Stimulated activated CD8-positive, alpha-beta memory T cell treated with anti-CD3 and anti-CD28 coated beads, Interleukin-15, amount 100 ng/mL, for 4 hours (primary cell): ENCODE results near the gene NECTIN4.
A peak's percentile ranks its signal among the peaks of the same experiment; 100 is the strongest.
"Not testable (repeated sequence)": the region's sequence is repeated elsewhere in the genome, so short reads cannot be mapped to it uniquely, and the experiment has no call there.

Experiments
- DNase-seq, 2 donors: peaks; one replicate each; pipeline ENCODE4 v3.0.0-alpha.2; 2020; ENCODE audit warnings: low read depth in 2 of 2

NECTIN4 gene

DNA sequence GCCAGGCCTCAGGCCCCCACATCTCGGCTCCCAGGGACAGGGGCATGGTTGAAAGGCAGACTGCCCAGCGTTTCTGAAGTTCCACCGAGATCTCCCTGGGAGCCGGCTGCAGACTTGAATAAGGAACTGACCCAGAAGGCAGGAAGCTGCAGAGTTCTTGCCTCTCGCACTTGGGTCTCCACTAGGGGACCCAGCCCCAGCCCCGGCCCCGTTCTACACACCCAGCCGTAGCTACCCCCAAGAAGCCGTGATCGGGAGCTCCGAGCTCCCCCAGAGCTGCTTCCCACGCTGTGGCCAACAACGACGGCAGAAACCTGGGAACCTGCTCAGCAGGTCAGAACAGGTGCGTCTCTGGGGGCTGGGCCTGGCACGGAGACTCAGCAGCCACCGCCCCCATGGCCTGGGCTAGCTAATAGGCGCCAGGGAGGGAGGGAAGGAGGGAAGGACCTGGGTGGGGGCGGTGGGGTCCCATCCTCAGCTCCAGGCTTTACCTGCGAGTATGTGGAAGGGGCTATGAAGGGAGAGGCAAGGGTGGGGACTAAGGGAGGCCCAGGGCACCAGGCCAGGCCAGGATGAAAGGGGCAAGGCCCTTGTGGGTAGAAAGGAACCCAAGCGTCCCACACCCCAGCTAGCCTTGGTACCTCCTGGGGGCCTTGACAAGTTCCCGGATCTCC lies at the start of gene NECTIN4:
TSS of gene NECTIN4 (minus strand) at position 308 of the 674 bp plus-strand sequence. CDS start at position 46, 262 bp downstream.
- no peak for DNase-seq

DNA sequence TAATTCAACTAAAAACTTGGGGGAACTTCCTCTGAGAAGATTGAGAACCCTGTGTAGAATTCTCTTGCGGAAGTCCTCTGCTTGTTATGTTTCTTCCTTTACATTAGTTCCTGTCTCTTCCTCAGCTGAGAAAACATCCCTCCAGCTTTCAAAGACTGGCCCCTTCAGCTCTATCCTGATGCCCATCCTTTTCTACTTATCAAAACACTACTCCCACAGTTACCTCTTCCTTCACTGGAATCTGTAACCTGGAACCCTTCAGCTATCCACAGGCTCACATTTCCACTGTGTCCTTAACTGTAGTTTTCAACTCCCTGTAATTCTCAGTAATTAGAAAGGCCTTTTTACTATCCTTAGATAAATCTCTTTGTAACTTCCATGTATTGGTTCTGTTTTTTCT lies 49.1 kb upstream of the NECTIN4 start:
- no peak for DNase-seq

DNA sequence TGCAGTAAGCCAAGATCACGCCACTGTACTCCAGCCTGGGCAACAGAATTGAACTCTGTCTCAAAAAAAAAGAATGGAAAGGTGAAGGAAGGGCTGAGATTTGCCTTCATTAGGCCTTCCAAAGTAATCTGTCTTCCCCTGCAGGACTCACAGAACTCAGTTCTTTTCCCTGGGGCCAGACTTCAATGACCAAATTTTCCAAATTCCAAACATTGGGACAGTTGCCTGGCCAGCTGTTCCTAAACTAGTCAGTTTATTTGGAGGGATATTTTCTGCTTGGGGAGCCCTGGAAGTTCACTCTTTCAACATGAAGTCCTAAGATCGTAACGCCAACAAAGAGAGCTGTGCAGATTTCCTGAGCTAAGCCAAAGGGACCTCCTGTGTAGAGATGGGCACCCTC lies 48.5 kb upstream of the NECTIN4 start:
- DNase-seq = no peak

DNA sequence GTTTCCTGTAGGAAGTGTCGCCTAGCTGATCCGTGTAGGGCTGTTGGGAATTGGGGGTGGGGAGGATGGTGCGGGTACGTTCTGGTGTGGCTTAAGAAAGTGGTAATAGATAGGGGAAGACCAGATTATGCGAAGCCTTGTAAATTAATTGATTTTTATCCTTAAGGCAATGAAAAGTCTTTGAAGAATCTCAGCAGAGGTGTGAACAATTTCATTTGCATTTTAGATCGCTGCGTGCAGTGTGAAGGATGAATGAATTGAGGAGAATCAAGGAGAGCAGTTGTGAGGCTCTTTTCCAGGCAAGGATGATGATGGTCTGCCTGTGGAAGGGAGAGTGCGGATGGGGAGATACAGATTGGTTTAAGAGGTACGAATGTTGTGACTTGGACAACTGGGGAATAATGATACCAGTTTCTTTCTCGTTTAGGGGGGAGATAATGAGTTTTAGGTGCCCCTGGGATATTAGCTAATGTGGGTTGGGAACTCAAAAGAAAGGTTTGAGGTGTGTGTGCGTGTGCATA lies 43.9 kb upstream of the NECTIN4 start:
- DNase-seq = no peak

DNA sequence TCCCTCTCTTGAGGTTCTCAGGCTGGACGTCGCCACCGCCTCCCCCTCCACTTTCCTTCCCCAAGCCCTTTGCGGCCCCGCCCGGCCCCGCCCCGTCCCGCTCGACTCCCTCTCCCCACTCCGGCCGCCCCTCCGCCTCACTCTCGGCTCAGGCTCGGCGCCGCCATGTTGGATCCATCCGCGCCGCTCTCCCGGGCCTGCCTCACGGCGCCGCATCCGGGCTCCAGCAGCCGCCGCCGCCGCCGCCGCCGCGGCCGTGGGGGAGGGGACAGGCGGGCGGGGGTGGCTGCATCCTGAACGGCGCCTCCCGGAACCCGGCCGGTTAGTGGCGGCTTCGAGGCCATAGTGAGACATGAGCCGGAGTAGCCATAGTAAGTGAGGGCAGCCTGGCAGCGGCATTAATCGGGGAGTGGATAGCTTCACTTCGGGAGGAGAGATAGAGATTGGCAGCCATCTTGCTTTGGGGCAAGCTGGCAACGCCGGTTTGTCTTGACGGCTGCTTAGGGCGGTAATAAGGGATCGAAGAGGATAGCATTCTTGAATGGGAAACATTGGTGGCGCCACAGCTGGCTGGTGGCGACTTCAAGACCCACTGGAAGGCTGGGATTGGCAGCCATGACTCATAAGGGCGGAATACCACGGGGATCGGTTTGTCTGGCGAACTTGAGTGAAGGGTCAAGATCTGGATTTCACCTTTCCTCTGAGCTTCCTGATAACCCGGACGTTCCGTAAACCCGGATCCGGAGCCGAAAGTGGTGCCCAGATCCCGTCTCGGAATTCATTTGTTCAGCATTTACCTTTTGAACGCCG lies 43.3 kb upstream of the NECTIN4 start, which contains the start of gene DEDD:
TSS of gene DEDD (minus strand) at position 258 of the 810 bp plus-strand sequence. CDS start 8,205 bp downstream, outside the sequence.
- peak; percentile 81 to 88 for DNase-seq

DNA sequence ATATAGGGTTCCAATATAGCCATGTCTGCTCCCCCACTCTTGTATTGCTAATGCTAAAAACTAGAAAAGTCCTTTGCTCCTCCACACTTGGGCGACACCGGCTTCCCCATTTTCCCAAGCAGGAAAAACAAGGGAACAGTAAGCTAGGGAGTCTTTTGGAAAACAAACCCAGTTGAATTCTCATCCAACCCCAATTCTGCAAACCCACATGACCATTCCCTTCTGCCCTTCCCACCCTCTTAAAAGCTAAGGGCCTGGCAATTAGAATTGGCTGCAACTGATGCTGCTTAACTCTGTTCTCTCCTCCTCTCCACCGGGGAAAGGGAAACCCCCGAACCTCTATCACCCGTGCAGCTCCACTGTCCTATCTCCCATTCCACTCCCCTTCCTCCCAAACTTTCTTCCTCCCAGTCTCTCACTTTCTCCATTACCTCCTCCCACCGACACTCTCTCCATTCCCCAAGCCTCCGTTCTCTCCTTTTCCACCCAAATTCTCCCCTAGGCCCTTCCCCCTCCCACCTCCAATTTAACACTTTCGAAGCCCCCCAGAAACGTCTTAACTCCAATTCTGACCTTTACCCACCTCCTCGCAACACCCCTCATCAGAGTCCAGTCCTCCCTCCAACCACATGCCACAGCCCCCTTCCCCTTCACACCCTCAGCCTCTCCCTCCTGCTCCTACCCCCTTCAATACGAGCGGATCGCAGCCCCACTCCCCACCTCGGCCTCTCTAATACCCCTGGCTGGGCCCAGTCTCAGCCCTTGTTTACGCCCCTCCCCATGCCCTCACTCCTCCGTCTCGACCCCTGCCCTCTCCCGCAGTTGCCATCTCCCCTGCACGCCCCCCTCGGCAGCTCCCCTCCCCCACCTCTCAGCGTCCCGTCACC lies 42.4 kb upstream of the NECTIN4 start:
- no peak for DNase-seq

DNA sequence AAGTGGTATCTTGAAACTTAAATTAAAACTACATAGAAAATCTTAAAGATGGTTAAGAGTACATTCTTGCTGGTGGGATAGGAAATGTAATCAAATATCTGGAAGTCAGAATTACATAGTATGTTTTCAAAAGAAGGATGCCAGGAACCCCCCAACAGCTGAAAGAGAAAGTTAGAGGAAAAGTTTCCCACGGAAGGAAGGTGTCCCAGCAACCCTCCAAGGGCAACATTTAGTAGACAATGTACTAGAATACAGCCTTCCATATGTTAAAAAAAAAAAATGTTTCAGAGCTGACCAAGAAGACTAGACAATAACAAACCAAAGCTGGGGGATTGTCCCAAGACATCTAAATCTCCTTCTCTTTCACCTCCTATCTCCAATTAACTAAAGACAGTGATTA lies 40.9 kb upstream of the NECTIN4 start:
- no peak for DNase-seq

DNA sequence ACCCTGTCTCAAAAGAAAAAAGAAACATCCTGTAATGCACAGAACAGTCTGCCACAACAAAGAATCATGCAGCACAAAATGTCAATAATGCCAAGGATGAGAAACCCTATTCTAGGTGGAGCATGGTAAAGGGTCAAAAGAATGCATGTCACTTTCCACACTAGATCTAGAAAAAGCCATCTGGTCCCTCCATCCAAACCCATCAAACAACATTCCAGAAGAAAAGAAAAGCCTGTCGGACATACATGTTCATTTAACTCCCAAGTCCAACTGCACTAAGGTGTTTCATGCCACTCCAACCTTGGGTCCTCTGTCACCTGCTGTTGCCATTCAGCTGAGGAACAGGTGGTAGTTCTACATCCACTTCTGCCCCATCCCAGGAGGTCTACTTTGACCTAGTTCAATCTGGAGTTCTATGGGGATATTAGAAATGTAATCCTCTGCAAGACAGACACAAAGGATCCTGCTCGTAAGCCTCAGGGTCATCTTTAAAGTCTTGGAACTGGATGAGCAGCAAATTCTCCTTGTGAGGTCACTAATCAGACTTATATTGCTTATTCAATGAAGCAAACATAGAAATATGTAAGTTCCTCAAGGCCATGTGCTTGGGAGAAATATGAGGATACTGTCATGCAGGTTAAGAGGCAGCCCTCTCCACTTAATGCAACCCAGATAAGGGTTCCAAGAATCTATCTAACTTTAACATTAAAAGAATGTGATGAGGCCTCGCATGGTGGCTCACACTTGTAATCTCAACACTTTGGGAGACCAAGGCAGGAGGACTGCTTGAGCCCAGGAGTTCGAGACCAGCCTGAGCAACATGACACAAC lies 39.4 kb upstream of the NECTIN4 start:
- DNase-seq = no peak

DNA sequence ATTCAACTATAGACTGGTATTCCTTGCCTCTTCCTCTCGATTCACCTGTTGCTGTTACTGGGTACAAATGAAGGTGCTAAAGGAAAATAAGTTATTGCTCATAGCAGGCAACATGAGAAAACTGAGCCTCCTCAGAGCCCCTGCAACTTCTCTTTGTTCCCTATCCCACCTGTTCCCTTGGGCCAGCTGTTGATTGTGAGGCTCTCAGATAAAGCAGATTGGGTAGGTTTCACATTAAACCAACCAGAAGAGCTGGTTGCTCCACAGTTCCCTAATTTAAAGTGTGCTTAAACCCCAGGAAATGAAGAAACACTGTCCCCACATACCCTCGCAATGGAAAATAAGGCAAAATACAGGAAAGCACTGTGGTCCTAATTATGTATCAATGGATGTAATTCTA lies 38.3 kb upstream of the NECTIN4 start:
- no peak for DNase-seq

DNA sequence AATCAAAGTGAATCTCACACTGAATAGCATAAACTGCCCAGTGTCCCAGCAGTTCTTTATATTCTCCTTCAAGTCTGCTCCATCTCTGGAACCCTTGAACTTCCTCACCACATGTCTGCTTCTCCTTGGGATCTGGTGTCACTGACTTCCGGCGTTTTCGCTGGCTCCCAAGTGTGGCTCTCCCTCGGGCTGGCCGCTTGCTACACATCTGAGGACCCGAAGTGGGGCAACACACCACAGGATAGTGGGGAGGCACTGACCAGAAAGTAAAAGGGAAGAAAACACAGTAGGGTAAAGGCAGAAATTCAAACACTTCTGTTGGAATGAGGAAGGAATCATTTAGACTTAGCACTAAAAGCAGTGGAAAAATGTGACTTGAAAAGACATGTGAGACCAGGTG lies 33.6 kb upstream of the NECTIN4 start:
- DNase-seq = no peak

DNA sequence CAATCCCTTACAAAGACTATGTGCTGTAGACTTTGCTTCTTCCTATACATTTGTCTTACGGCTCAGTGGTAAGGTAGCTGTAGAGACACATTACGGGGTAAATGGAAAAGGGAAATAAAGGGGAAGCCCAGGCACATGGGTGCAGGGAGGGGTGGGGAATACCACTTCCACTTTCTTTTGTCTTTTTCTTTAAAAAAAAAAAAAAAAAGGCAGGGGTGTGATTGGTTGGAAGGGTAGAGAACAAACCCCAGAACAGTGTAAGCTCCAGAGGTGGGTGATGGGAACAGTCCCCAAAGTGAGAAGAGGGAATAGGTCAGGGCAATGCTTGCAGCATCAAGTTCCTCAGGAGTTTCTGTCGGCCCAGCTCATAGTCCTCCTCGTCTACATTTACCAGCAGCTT lies 32.5 kb upstream of the NECTIN4 start:
- DNase-seq = no peak

DNA sequence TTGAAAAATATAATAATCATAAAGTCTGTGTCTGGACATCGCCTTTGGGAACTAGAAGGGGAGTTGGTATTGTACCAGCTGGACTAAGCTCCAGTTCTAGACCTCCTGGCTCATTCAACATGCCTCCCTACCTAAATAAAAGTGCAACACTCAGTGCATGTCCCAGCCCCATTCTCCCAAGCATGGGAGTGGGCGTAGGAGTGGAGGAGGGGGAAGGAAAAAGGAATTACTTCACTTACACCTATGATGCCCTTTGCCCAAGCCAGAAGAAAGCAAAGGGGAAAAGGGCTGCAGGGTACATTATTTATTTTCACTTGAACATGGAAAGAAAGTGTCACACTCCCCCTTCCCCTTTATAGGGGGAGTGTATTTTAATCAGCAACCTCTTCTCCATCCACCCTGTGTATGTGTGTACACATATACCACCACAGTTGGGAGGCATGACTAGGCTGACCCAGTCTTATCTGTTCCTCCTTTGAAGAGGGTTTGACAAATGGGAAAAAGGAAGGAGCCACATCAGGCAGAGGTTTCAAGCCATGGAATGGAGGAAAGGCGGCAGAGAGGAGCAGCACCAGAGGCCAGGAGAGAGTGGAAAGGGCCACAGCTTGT lies 31.8 kb upstream of the NECTIN4 start:
- no peak for DNase-seq

DNA sequence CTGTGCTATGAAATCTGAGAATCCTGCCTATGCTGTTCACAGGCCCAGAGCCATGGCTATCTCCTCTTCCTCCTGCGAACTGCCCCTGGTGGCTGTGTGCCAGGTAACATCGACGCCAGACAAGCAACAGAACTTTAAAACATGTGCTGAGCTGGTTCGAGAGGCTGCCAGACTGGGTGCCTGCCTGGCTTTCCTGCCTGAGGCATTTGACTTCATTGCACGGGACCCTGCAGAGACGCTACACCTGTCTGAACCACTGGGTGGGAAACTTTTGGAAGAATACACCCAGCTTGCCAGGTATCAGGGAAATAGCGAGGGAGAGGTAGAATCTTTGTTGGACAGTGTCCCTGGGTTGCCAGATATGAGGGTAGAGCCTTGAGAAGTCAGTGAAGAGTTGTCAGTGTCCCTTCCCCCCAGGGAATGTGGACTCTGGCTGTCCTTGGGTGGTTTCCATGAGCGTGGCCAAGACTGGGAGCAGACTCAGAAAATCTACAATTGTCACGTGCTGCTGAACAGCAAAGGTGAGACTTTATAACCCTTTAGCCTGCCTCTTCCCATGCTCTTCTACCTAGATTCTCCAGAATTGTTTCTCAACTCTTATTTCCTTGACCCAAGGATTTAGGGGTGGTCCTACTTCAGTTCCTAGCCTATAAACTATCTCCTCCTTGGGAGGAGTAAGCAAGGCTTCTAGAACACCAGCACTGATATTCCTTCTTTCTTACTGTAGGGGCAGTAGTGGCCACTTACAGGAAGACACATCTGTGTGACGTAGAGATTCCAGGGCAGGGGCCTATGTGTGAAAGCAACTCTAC lies 29.9 kb upstream of the NECTIN4 start:
- DNase-seq = peak; percentile 27 to 51

DNA sequence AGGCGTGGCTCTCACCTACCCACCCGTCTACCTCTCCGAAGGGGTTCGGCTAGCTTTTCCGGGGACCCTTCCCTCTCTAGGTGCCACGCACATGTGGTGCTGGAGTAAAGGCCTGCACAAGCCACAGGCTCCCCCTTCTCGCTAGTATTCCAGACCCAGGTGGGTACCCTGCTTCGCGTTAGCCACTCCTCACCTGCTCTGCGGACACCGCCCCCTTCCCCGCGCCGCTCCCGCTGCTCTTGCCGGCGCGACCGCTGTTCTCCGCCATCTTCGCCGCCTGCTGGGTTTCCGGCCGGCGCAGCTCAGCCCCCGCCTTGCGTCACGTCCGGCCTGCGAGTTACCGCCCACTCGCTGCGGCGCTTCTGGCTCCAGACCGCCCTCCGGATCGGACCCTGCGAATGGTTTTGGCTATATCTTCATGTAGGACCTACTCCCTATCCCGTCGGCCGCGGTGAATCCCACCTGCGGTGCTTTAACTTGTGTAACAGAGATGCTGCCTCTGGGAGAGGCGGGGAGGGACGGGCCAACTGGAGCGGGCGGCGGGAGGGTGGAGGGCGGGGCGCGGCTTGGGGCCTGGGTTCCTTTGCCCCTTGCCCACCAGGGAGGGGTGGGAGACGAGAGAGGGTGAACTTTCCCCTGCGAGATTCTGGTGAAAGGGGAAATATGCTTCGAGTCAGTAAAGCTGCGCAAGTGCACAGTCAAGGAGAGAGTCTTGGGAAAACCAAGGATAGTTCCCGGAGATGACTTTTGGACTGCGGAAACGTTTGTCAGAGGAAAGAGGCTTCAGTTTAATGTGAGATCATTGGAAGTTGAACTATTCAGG lies 28.6 kb upstream of the NECTIN4 start, which contains the start of the genes NIT1 and PFDN2:
TSS of gene NIT1 (plus strand) at position 347 of the 823 bp plus-strand sequence. CDS start at position 419, 72 bp downstream.
TSS of gene PFDN2 (minus strand) at position 279 of the 823 bp plus-strand sequence. CDS start at position 268, 11 bp downstream.
- DNase-seq = peak; percentile 71 to 77

DNA sequence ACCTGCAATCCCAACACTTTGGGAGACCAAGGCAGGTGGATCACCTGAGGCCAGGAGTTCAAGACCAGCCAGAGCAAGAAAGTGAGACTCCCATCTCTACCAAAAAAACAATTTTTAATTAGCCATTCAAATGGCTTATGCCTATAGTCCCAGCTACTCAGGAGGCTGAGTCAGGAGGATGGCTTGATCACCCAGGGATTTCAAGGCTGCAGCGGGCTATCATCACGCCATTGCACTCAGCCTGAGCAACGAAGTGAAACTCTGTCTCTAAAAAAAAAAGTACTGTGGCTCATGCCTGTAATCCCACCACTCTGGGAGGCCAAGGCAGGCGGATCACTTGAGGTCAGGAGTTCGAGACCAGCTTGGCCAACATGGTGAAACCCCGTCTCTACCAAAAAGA lies 26.6 kb upstream of the NECTIN4 start:
- not testable (repeated sequence) for DNase-seq

DNA sequence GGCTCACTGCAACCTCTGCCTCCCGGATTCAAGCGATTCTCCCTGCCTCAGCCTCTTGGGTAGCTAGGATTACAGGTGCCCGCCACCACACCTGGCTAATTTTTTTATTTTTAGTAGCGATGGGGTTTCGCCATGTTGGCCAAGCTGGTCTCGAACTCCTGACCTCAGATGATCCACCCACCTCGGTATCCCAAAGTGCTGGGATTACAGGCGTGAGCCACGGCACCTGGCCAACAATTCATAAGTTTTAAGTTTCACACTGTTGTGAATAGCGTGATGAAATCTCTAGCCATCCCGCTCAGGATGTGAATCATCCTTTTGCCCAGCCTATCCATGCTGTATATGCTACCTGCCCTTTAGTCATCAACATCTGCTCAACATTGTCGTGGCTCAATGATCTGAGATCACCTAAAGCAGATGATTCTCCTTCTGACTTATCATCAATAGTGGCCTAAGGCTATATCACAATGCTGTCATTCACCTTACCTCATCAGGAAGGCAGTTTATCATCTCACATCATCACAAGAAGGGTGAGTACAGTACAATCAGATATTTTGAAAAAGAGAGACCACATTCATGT lies 25.9 kb upstream of the NECTIN4 start:
- DNase-seq = no peak

DNA sequence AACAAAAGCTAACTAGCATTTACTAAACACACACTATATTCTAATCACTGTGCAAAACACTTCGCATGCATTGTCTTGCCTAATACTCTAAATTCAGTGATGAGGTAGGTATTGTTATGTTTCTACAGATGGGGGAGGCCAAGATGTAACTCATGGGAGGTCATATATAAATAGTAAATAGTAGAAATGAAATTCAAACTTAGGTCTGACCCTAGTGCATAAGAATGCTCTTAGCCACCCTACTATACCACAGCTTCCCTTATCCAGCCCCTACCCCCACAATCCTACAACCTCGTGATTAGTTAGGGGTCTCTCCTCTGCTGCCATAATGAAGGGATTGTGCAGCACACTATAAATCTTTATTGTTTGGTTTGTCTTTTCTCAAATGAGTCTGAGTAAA lies 25.2 kb upstream of the NECTIN4 start:
- DNase-seq = no peak

DNA sequence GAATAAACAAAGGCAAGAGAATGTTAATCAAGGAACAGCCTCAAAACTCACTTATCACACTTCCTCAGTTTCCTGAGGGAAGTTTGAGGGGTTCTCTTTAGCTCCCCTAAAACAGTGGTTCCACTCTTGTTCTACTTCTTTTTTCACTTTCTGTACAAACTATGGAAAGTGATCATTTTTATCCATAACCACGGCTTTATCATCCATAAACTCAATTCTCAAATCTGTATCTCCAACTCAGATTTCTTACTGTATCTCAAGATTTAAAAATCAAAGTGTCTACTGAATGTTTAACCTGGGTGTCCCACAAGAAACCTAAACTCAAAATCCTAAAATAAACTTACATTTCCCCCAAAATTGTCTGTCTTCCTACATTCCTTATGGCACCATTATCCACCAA lies 24.6 kb upstream of the NECTIN4 start:
- no peak for DNase-seq
